Lower lobe of right lung (tissue), 2 donors: ENCODE measurements around the gene MAD1L1. TPM values are rescaled to one million over a fixed set of nuclear protein-coding genes. Genes with fewer than 3 reads are reported as not detected.

Experiments
- ATAC-seq, 2 donors: fragments of 200-7000 bp; cut with Tn5 transposase; one replicate each; pipeline ENCODE4 v1.9.1; 2020 to 2022; ENCODE audit warnings: mild to moderate bottlenecking in 2 of 2, moderate library complexity in 2 of 2
- DNase-seq: peaks from one replicate; pipeline ENCODE4 v3.0.0-alpha.2; 2020
- H3K27ac ChIP-seq: fragments of 200-600 bp; one replicate; pipeline ENCODE4 v1.8.0; 2022
- H3K27me3 ChIP-seq: fragments of 200-600 bp; one replicate; pipeline ENCODE4 v1.8.0; 2022; ENCODE audit warnings: low read depth
- H3K36me3 ChIP-seq: fragments of 200-600 bp; one replicate; pipeline ENCODE4 v1.8.0; 2022; ENCODE audit warnings: mild to moderate bottlenecking
- H3K4me1 ChIP-seq: fragments of 200-600 bp; one replicate; pipeline ENCODE4 v1.8.0; 2022
- H3K4me3 ChIP-seq: fragments of 200-600 bp; one replicate; pipeline ENCODE4 v1.8.0; 2022; ENCODE audit warnings: mild to moderate bottlenecking
- H3K9me3 ChIP-seq: fragments of 200-600 bp; one replicate; pipeline ENCODE4 v1.8.0; 2022
- CTCF ChIP-seq: fragments of 200-600 bp; IDR thresholded peaks from one replicate; pipeline ENCODE4 v1.8.0; 2022; ENCODE audit warnings: antibody characterized with exemption, mild to moderate bottlenecking
- intact Hi-C: fragments of 100-400 bp; cut with DNase I; formaldehyde crosslinking; loops from one replicate; pipeline ENCODE4 v1.11.0; 2022
- total RNA-seq: library from RNA; stranded (reverse); fragmentation: NEBNext Ultra II Directional; extraction: Animal tissue kit (Norgen Biotek cat#: 25700); gene quantifications from one replicate; pipeline ENCODE4 v1.2.1, GENCODE V29; 2021
- donor health status: DM: no; HTN: yes; CAD: no; lungs with severe emphysema.

MAD1L1 gene
- total RNA-seq, 1 donor from 2014 or later = 44.5 TPM

- no peaks in the 10 kb centered on the region for H3K27me3 ChIP-seq
- no peaks in the 10 kb centered on the region for H3K36me3 ChIP-seq
- intact Hi-C loops = no loop called here
- no peaks in the 10 kb centered on the region for H3K9me3 ChIP-seq
- TF ChIP-seq CTCF = no peak
- ATAC-seq = no peak
- H3K27ac ChIP-seq = no peak overlapping the region
- no peak overlapping the region for H3K4me3 ChIP-seq
- DNase-seq = no peak
- H3K4me1 ChIP-seq = peaks cover 44% of the 10 kb centered on the region
Observed at GRCh38 chr7:2106440-2106839, 126.3 kb downstream of the MAD1L1 start.

- ATAC-seq (no peak), DNase-seq (no peak)
- Histone ChIP-seq H3K27ac (no peak overlapping the region), H3K9me3 (no peaks in the 10 kb centered on the region), H3K4me3 (no peak overlapping the region), H3K27me3 (no peaks in the 10 kb centered on the region), H3K4me1 (peaks cover 39% of the 10 kb centered on the region), H3K36me3 (no peaks in the 10 kb centered on the region)
- intact Hi-C loops = no loop called here
- no peak for TF ChIP-seq CTCF
Observed at GRCh38 chr7:2105917-2106316, 126.8 kb downstream of the MAD1L1 start.

- H3K4me3 ChIP-seq = no peak overlapping the region
- no peaks in the 10 kb centered on the region for H3K27me3 ChIP-seq
- H3K9me3 ChIP-seq = no peaks in the 10 kb centered on the region
- H3K27ac ChIP-seq = no peak overlapping the region
- intact Hi-C loops = no loop called here
- ATAC-seq = no peak
- peaks cover 38% of the 10 kb centered on the region for H3K4me1 ChIP-seq
- no peak for TF ChIP-seq CTCF
- no peaks in the 10 kb centered on the region for H3K36me3 ChIP-seq
- DNase-seq = no peak
Observed at GRCh38 chr7:2105280-2105679, 127.5 kb downstream of the MAD1L1 start.

GRCh38 chr7:2104716-2105115 is 128.0 kb downstream of the MAD1L1 start:
- no peaks in the 10 kb centered on the region for H3K36me3 ChIP-seq
- intact Hi-C loops = no loop called here
- no peak for TF ChIP-seq CTCF
- H3K27ac ChIP-seq = no peak overlapping the region
- ATAC-seq (no peak), DNase-seq (no peak)
- no peaks in the 10 kb centered on the region for H3K27me3 ChIP-seq
- H3K4me3 ChIP-seq = no peak overlapping the region
- peaks cover 38% of the 10 kb centered on the region for H3K4me1 ChIP-seq
- H3K9me3 ChIP-seq = no peaks in the 10 kb centered on the region

- H3K27me3 ChIP-seq = no peaks in the 10 kb centered on the region
- peaks cover 38% of the 10 kb centered on the region for H3K4me1 ChIP-seq
- peak; percentile 90 to 91 for ATAC-seq
- peak; percentile 90 for DNase-seq
- TF ChIP-seq CTCF = peak; percentile 78
- intact Hi-C loops = no loop called here
- peak overlapping the region; percentile 9 for H3K4me3 ChIP-seq
- H3K36me3 ChIP-seq = no peaks in the 10 kb centered on the region
- H3K9me3 ChIP-seq = no peaks in the 10 kb centered on the region
- H3K27ac ChIP-seq = no peak overlapping the region
Observed at GRCh38 chr7:2104107-2104710, 128.5 kb downstream of the MAD1L1 start.
